NCI-H2196 (cell line): ENCODE measurements around the gene LARP1B.
"Not testable (repeated sequence)": the region's sequence is repeated elsewhere in the genome, so short reads cannot be mapped to it uniquely, and the experiment has no call there.

Source experiments
- DNase-seq: peaks from one replicate; lab custom pipeline; 2025; ENCODE audit not compliant: unreplicated experiment; lab: John Stamatoyannopoulos, UW

Gene LARP1B

GRCh38 chr4:128221586-128221985 is 160.5 kb downstream of the LARP1B start:
- no peak for DNase-seq

- no peak for DNase-seq
These were observed 164.0 kb downstream of the LARP1B start for GRCh38 chr4:128225148-128225547.

GRCh38 chr4:128227991-128228571 is 167.0 kb downstream of the LARP1B start:
- no peak for DNase-seq

- no peak for DNase-seq
These were observed 168.0 kb downstream of the LARP1B start for GRCh38 chr4:128228845-128229795.

GRCh38 chr4:128232719-128233118 is 171.6 kb downstream of the LARP1B start:
- DNase-seq, result no peak

- no peak for DNase-seq
These were observed 173.7 kb downstream of the LARP1B start for GRCh38 chr4:128234836-128235235.

- no peak for DNase-seq
These were observed 179.9 kb downstream of the LARP1B start for GRCh38 chr4:128241019-128241418.

GRCh38 chr4:128241425-128241913 is 180.4 kb downstream of the LARP1B start:
- DNase-seq, result no peak

- no peak for DNase-seq
These were observed 180.9 kb downstream of the LARP1B start for GRCh38 chr4:128241981-128242380.

GRCh38 chr4:128242601-128243000 is 181.5 kb downstream of the LARP1B start:
- DNase-seq, result no peak

GRCh38 chr4:128244379-128244778 is 183.3 kb downstream of the LARP1B start:
- DNase-seq, result no peak

GRCh38 chr4:128245391-128245790 is 184.3 kb downstream of the LARP1B start:
- not testable (repeated sequence) for DNase-seq

GRCh38 chr4:128247906-128248305 is 186.8 kb downstream of the LARP1B start:
- no peak for DNase-seq

- DNase-seq, result no peak
These were observed 188.9 kb downstream of the LARP1B start for GRCh38 chr4:128249787-128250668.

- no peak for DNase-seq
These were observed 194.8 kb downstream of the LARP1B start for GRCh38 chr4:128255906-128256305.

- DNase-seq, result no peak
These were observed 195.4 kb downstream of the LARP1B start for GRCh38 chr4:128256539-128256938.

- not testable (repeated sequence) for DNase-seq
These were observed 197.1 kb downstream of the LARP1B start for GRCh38 chr4:128258166-128258565.

GRCh38 chr4:128259889-128260288 is 198.8 kb downstream of the LARP1B start:
- DNase-seq, result not testable (repeated sequence)
